Stimulated activated CD8-positive, alpha-beta memory T cell treated with anti-CD3 and anti-CD28 coated beads, Interleukin-7, amount 100 ng/mL, for 24 hours (primary cell): Measurements from ENCODE around the gene SRSF6.
"Not testable (repeated sequence)": the region's sequence is repeated elsewhere in the genome, so short reads cannot be mapped to it uniquely, and the experiment has no call there.

Experiments
- DNase-seq: peaks from one replicate; pipeline ENCODE4 v3.0.0-alpha.2; 2020; ENCODE audit warnings: low read depth

Gene SRSF6

GRCh38 chr20:43457640-43458421 is at the start of gene SRSF6:
Gene SRSF6 (plus strand): TSS chr20:43457896. CDS start chr20:43458034, 138 bp downstream.
- peak; percentile 87 for DNase-seq

DNA sequence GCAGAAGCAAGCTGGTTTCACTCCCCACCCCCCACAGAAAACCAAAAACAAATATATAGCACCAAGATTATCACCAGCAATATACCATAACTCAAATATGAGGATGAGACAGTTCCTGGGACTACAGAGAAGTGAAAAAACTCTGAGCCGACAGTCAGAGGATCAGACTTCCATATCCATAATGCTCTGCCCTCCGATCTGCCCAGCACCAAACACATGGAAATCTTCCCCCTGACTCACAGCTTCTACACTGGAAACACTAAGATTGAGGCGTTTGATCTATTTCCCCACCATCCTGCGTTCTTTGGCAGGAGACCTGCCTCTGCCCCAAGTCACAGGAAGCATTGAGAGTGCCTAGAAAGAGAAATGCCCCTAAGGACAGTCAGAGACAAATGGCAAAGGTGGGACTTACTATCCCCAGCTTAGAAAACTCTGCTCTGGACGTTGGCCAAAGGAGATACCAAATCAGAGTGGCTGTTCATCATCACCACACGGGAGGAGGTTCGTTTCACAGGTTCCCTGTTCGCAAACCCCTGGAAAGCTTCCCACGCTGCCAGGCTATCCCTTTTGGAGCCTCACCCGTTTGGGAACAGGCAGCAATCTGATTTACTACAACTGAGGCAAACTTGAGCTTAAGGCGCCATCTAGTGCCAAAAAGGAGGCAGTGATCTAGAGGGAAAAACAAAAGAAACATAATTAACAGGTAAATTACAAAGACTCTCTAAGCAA is 48.7 kb upstream of the SRSF6 start:
- no peak for DNase-seq

- no peak for DNase-seq
These were observed 48.2 kb upstream of the SRSF6 start for GRCh38 chr20:43409577-43409913.

DNA sequence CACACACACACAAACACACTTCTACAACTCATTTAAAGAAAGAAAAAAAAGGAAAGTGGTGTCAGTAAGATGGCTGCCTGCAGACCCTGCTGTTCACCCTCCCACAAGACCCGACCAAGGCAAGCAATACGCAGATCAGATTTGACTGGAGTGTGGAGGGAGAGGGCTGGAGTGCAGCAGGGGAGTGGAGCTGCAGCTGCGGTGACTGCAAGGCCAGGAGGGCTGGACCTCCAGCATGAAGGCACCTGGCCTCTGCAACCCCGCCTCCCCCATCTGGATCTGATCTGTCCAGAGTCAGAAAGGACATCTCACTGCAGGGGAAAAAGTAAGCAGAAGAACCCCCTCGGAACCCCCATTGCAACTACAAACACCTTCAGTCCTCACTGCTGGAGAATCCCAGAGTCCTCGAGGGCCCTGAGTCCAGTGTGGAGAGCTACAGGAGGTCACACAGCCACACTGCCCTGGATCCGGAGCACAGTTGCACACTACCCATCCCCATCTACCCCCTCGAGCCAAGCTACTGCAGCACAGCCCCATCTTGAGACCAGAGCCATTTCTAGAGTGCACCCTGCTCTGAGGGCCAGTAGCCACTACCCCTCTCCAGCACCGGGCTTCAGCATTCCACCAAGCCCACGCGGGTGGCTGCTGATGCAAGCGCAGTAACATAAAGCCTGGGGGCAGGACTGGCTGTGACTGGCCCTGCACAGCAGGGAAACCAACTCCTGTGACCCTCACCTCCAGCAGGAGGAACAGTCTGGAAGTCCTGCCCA is 41.9 kb upstream of the SRSF6 start:
- DNase-seq: no peak

DNA sequence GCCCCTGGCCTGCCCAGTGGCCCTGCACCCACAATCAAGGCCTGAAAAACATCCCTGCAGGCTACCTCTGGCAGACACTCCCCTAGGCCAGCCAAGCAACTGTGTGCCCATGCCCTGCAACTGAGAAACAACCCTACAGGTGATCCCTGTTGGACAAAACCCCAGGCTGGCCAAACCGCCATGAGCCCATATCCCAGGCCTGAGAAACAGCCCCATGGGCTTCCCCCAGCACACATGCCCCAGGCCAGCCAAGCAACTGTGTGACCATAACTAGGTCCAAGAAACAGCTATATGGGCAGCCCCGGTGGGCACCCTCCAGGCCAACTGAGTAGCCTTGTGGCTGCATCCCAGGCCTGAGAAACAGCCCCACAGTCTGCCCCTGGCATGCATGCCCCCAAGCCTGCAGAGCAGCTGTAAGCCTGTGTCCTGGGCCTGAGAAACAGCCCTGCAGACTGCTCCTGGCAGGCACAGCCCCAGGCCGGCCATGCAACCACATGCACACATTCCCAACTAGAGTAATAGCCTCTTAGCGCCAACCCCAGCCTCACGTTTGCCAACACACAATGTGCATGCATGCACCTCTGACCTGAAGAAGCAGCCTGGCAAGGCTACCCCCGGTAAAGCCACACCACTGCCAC is 41.0 kb upstream of the SRSF6 start:
- DNase-seq: no peak

GRCh38 chr20:43420192-43420591 is 37.5 kb upstream of the SRSF6 start:
- DNase-seq: no peak

DNA sequence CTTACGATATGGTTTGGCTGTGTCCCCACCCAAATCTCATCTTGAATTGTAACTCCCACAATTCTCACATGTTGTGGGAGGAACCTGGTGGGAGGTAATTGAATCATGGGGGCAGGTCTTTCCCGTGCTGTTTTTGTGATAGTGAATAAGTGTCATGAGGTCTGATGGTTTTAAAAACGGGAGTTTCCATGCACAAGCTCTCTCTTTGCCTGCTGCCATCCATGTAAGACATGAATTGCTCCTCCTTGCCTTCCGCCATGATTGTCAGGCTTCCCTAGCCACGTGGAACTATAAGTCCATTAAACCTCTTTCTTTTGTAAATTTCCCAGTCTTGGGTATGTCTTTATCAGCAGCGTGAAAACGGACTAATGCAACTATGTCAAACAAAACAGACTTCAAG is 36.8 kb upstream of the SRSF6 start:
- not testable (repeated sequence) for DNase-seq

DNA sequence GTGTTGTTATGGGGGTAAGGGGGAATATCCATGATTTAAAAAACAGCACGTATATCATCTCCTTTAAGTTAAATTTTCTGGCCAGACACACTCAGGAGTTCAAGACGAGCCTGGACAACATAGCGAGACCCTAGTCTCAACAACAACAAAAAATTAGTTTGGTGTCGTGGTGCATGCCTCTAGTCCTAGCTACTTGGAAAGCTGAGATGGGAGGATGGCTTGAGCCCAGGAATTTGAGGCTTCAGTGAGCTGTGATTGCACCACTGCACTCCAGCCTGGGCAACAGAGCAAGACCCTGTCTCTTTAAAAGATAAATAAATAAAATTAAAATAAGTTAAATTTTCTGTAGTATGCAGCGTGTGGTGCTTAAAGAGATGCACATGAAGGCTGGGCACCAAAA is 31.5 kb upstream of the SRSF6 start:
- DNase-seq: no peak

DNA sequence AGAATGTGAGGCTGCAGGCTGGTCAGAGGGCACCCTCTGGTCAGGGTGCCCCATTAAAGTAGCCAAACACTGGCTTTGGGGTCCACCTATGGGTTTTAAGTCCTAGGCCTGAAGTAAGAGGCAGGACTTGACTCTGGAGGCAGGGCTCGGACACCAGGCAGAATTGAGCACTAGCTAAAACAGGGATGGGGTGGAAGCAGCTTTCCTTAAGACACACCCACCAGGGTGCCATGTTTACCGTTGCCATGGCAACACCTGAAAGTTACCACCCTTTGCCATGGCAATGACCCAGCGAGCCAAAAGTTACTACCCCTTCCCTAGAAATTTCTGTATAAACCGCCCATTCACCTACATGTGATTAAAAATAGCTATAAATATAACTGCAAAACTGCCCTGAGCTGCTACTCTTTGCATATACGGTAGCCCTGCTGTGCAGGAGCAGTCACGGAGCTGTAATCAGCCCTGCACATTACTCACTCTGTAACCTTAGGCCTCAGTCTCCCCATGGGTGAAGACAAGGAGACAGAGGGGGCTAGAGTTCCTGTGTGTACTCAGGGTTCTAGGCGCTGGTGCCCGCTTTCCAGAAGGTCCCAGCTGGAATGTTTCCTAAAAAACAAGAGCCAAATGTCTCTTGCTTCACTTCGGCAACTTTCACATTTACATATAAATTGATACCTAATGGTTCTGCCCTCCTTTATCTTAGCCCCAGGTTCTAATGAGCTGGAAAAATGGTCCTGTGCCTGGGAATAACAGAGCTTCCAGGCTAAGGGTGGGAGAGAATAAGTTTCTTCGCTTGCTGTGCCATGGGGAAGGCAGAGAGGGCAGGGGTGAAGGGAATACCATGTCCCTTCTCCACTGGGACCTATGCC is 27.2 kb upstream of the SRSF6 start:
- no peak for DNase-seq

GRCh38 chr20:43431134-43431519 is 26.6 kb upstream of the SRSF6 start:
- DNase-seq: no peak

- no peak for DNase-seq
These were observed 25.2 kb upstream of the SRSF6 start for GRCh38 chr20:43432498-43432897.

GRCh38 chr20:43433250-43433854 is 24.3 kb upstream of the SRSF6 start:
- no peak for DNase-seq

GRCh38 chr20:43434565-43434964 is 23.1 kb upstream of the SRSF6 start:
- DNase-seq: no peak

DNA sequence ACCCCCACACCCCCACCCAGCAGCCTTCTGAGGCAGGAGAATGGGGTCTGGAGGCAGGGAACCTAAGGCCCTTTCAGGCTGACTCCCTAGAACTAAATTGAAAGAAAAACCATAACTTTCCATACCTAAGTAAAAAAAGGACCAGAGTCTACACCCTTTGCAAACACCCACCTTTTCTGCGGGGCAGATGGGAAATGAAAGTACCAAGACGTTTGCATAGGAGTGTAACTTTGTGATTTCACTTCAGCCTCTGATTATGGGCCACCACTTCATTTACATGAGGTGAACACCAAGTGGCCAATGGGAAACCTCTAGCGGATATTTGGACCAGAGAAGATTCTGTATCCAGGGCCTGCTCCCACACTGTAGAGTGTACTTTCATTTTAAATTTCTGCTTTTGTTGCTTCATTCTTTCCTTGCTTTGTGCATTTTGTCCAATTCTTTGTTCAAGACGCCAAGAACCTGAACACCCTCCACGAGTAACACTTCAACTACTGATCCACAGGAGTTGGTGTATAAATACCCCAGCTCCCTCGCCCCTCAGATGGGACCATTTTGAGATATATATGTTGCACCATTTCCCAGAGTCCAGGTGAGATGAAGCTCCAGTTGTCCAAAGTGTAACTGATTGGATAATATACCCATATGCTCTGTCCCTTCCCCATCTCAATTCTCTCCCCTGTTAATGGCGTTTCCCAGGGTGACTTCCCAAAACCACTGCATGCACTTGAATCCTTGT is 18.9 kb upstream of the SRSF6 start:
- no peak for DNase-seq

DNA sequence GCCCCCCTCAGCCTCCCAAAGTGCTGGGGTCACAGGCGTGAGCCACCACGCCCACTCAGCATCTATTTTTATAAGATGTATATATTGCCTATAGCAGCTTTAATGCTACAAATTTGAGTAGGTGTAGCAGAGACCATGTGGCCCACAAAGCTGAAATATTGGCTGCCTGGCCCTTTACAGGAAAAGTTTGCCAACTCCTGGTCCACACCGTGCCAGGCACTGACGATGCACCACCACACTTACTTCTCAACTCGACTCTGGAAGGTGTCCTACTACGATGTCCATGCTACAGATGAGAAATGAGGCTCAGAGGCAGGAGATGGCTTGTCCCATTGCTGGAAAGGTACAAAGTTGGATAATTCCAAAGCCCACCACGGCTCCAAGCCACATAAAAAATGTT is 17.2 kb upstream of the SRSF6 start:
- no peak for DNase-seq

GRCh38 chr20:43442282-43442880 is 15.3 kb upstream of the SRSF6 start:
- no peak for DNase-seq

- DNase-seq: no peak
These were observed 13.6 kb upstream of the SRSF6 start for GRCh38 chr20:43444107-43444506.

- no peak for DNase-seq
These were observed 11.3 kb upstream of the SRSF6 start for GRCh38 chr20:43446361-43446879.

- not testable (repeated sequence) for DNase-seq
These were observed 9.3 kb upstream of the SRSF6 start for GRCh38 chr20:43448431-43448747.
